Neural progenitor cell (in vitro differentiated cells): ENCODE results near the gene LRRC26.
A peak's percentile ranks its signal among the peaks of the same experiment; 100 is the strongest.

Experiments
- EZH2 ChIP-seq: fragments of 200-600 bp; sonication (generic); IDR thresholded peaks from 2 replicates; pipeline ENCODE4 v1.6.1; 2017; ENCODE audit warnings: antibody characterized with exemption, mild to moderate bottlenecking, moderate library complexity
- EZH2phosphoT487 ChIP-seq: fragments of 200-600 bp; sonication (generic); IDR thresholded peaks from 2 replicates; pipeline ENCODE4 v1.6.1; 2017; ENCODE audit warnings: antibody characterized with exemption
- TF ChIP-seq, protein P1 (sequence below): fragments of 200-600 bp; sonication (generic); IDR thresholded peaks from 2 replicates; pipeline ENCODE4 v1.5.1; 2017; ENCODE audit warnings: antibody characterized with exemption, mild to moderate bottlenecking

DNA sequence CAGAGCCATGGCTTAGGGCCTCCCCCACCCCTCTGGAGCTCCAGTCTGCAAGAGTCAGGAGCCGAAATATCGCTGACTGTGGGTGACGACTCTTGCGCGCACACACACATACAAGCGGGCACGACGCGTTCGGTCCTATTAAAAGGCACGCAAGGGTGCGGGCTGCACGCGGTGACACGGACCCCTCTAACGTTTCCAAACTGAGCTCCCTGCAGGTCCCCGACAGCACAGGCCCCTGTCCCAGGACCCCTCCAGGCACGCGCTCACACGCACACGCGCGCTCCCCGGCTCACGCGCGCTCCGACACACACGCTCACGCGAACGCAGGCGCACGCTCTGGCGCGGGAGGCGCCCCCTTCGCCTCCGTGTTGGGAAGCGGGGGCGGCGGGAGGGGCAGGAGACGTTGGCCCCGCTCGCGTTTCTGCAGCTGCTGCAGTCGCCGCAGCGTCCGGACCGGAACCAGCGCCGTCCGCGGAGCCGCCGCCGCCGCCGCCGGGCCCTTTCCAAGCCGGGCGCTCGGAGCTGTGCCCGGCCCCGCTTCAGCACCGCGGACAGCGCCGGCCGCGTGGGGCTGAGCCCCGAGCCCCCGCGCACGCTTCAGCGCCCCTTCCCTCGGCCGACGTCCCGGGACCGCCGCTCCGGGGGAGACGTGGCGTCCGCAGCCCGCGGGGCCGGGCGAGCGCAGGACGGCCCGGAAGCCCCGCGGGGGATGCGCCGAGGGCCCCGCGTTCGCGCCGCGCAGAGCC lies 31.0 kb downstream of the LRRC26 start, which contains the start of gene GRIN1:
- TF ChIP-seq, protein P1, sequence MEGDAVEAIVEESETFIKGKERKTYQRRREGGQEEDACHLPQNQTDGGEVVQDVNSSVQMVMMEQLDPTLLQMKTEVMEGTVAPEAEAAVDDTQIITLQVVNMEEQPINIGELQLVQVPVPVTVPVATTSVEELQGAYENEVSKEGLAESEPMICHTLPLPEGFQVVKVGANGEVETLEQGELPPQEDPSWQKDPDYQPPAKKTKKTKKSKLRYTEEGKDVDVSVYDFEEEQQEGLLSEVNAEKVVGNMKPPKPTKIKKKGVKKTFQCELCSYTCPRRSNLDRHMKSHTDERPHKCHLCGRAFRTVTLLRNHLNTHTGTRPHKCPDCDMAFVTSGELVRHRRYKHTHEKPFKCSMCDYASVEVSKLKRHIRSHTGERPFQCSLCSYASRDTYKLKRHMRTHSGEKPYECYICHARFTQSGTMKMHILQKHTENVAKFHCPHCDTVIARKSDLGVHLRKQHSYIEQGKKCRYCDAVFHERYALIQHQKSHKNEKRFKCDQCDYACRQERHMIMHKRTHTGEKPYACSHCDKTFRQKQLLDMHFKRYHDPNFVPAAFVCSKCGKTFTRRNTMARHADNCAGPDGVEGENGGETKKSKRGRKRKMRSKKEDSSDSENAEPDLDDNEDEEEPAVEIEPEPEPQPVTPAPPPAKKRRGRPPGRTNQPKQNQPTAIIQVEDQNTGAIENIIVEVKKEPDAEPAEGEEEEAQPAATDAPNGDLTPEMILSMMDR = no peak
- peak; percentile 87 for TF ChIP-seq EZH2phosphoT487
- TF ChIP-seq EZH2 = peak; percentile 87
